ENCODE measurements around the gene RGS19. TPM values are rescaled to one million over a fixed set of nuclear protein-coding genes. Genes with fewer than 3 reads are reported as not detected.

Gene RGS19
- polyA plus RNA-seq, 1 of the 3 experiments (the other 2 are of a cell fraction): 20.5 TPM

DNA sequence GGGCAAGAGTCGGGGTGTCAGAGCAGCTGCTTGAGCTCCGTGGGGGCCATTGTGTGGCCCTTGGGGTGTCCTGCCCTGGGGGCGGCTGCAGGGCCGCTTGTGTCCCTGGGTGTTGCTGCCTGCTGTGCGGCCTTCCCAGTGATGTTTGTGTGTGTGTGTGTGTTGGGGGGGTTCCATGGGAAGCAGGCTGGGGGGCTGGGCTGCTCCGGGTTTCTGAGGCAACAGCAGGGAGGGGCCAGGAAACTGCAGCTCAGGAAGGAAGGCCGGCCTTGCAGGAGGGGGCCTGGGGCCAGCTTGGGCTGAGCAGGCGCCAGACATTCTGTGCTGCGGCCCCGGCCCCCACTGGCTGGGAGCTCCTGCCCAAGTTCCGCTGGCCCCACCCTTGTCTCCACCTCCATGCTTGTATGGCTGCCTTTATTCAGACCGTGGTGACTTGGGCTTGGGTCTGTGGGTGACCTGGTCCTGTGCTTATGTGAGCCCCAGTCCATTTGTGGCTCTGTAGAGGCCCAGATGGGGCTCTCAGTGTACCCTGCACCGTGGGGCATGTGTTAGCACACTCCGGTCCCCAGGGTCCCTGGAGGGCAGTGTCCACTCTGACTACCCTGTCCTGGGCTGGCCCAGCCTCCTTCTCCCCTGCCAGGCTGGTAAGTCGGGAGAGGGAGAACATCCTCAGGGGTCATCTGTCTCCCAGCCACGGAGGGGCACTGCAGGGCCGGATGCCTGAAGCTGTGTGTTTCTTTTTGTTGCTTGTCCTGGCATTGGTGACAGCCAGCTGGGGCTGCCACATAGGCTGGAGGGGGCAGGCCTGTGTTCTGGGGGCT, 25.3 kb downstream of the RGS19 start:
- H3K9me2 ChIP-seq: no peaks in the 10 kb centered on the region
- H3K36me3 ChIP-seq (replicated peaks in 1 of 2; ENCODE audit: control insufficient read depth in 1 of 2, insufficient read depth in 2 of 2, low read length in 1 of 2): no peaks in the 10 kb centered on the region
- no peak overlapping the region for H2AFZ ChIP-seq (ENCODE audit: low read depth)
- no peaks in the 10 kb centered on the region for H4K20me1 ChIP-seq (ENCODE audit: insufficient read depth)
- TF ChIP-seq RFX5 (IDR thresholded peaks at IDR 0.05; ENCODE audit: low read length) (no peak), MXI1 (IDR thresholded peaks at IDR 0.05; ENCODE audit: low read depth, low read length) (0 out of 2 replicates have a peak, but pooled peaks have one; percentile 27), FOXM1 (IDR thresholded peaks at IDR 0.05; ENCODE audit: low read depth) (no peak), JUND (IDR thresholded peaks at IDR 0.05) (no peak), SMC3 (IDR thresholded peaks at IDR 0.05; ENCODE audit: low read depth, low read length) (peak; percentile 29; the same call in 1 of the 2 replicates), YY1 (IDR thresholded peaks at IDR 0.05; ENCODE audit: low read depth) (no peak), RAD21 (IDR thresholded peaks at IDR 0.05; ENCODE audit: low read length) (peak; percentile 39), EZH2phosphoT487 (IDR thresholded peaks at IDR 0.05; ENCODE audit: borderline replicate concordance, low read depth) (no peak)
- TF ChIP-seq, protein P1, sequence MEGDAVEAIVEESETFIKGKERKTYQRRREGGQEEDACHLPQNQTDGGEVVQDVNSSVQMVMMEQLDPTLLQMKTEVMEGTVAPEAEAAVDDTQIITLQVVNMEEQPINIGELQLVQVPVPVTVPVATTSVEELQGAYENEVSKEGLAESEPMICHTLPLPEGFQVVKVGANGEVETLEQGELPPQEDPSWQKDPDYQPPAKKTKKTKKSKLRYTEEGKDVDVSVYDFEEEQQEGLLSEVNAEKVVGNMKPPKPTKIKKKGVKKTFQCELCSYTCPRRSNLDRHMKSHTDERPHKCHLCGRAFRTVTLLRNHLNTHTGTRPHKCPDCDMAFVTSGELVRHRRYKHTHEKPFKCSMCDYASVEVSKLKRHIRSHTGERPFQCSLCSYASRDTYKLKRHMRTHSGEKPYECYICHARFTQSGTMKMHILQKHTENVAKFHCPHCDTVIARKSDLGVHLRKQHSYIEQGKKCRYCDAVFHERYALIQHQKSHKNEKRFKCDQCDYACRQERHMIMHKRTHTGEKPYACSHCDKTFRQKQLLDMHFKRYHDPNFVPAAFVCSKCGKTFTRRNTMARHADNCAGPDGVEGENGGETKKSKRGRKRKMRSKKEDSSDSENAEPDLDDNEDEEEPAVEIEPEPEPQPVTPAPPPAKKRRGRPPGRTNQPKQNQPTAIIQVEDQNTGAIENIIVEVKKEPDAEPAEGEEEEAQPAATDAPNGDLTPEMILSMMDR (IDR thresholded peaks at IDR 0.05): peak; percentile 32
- TF ChIP-seq, protein P2, sequence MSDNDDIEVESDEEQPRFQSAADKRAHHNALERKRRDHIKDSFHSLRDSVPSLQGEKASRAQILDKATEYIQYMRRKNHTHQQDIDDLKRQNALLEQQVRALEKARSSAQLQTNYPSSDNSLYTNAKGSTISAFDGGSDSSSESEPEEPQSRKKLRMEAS (IDR thresholded peaks at IDR 0.05; ENCODE audit: low read depth): no peak
- TF ChIP-seq, protein P3, sequence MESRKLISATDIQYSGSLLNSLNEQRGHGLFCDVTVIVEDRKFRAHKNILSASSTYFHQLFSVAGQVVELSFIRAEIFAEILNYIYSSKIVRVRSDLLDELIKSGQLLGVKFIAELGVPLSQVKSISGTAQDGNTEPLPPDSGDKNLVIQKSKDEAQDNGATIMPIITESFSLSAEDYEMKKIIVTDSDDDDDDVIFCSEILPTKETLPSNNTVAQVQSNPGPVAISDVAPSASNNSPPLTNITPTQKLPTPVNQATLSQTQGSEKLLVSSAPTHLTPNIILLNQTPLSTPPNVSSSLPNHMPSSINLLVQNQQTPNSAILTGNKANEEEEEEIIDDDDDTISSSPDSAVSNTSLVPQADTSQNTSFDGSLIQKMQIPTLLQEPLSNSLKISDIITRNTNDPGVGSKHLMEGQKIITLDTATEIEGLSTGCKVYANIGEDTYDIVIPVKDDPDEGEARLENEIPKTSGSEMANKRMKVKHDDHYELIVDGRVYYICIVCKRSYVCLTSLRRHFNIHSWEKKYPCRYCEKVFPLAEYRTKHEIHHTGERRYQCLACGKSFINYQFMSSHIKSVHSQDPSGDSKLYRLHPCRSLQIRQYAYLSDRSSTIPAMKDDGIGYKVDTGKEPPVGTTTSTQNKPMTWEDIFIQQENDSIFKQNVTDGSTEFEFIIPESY (IDR thresholded peaks at IDR 0.05; ENCODE audit: borderline replicate concordance, low read depth): no peak
- H3F3A ChIP-seq (replicated peaks; ENCODE audit: insufficient read depth): no peaks in the 10 kb centered on the region
- H3K9me3 ChIP-seq: no peaks in the 10 kb centered on the region
- WGBS (ENCODE audit: low lambda C conversion rate): 75% methylated on average over 14 of the region's 17 CpGs
- no peak overlapping the region for H3K27ac ChIP-seq (ENCODE audit: low read depth in 2 of 2, low read length in 1 of 2)
- POLR2A ChIA-PET: interaction anchor here (1.0 to 1.2 kb wide), 2 partner anchors 9 kb away, joined by 3 read pairs; partner anchors contain the start of gene TCEA2
- DNase-seq: peak; percentile 79
- peaks cover 6% of the 10 kb centered on the region; the same call in 1 of the 2 replicates for H3K27me3 ChIP-seq (ENCODE audit: insufficient read depth)
- H3K4me2 ChIP-seq: no peak overlapping the region
- H3K4me1 ChIP-seq (ENCODE audit: control insufficient read depth in 1 of 2, insufficient read depth in 2 of 2, low read depth in 1 of 2, low read length in 1 of 2): peaks cover 0 to 10% of the 10 kb centered on the region in 2 experiments; a peak in 1 of 4 replicates
- H3K4me3 ChIP-seq (ENCODE audit: low read depth in 2 of 2, low read length in 1 of 2): no peak overlapping the region
- CTCF ChIA-PET: interaction anchor here (0.6 to 7.8 kb wide), 10 partner anchors 9 to 74 kb away, joined by 3 to 85 read pairs (median 3); partner anchors contain the start of genes RGS19 and TCEA2
- H3K9ac ChIP-seq: no peak overlapping the region
- no peaks in the 10 kb centered on the region for H3K79me2 ChIP-seq (ENCODE audit: insufficient read depth)

Data from SK-N-SH (cell line).